ENCODE results near the gene CDHR5.
A peak's percentile ranks its signal among the peaks of the same experiment; 100 is the strongest.

Gene CDHR5

GRCh38 chr11:629237-629583 lies 4.5 kb upstream of the CDHR5 start:
- DNase-seq (ENCODE audit: extremely low spot score) = peak; percentile 69
- ChIA-PET CTCF (interaction anchor here (0.7 to 1.0 kb wide), 2 partner anchors 17 to 74 kb away, joined by 3 read pairs; no protein-coding TSS in a partner anchor), POLR2A (no interaction called here)
- TF ChIP-seq CTCF (IDR thresholded peaks at IDR 0.05; ENCODE audit: control extremely low read depth, extremely low read depth, low read depth, missing control alignments) = peak; percentile 23

GRCh38 chr11:628056-628455 lies 3.3 kb upstream of the CDHR5 start:
- no peak for TF ChIP-seq CTCF (IDR thresholded peaks at IDR 0.05; ENCODE audit: control extremely low read depth, extremely low read depth, low read depth, missing control alignments)
- ChIA-PET CTCF (interaction anchor here (1.4 kb wide), 1 partner anchor 71 kb away, joined by 3 read pairs; no protein-coding TSS in a partner anchor), POLR2A (no interaction called here)
- no peak for DNase-seq (ENCODE audit: extremely low spot score)

- no peak for TF ChIP-seq CTCF (IDR thresholded peaks at IDR 0.05; ENCODE audit: control extremely low read depth, extremely low read depth, low read depth, missing control alignments)
- no peak for DNase-seq (ENCODE audit: extremely low spot score)
- ChIA-PET CTCF (interaction anchor here (0.8 to 1.4 kb wide), 2 partner anchors 35 to 70 kb away, joined by 3 read pairs; no protein-coding TSS in a partner anchor), POLR2A (interaction anchor here (1.2 kb wide), 1 partner anchor 12 kb away, joined by 3 read pairs; the partner anchor contains the start of gene IRF7)
Observed at GRCh38 chr11:627308-627576, 2.5 kb upstream of the CDHR5 start.

GRCh38 chr11:626475-627307 lies 1.9 kb upstream of the CDHR5 start, which contains the start of gene SCT:
Gene SCT, minus strand, starts transcription at chr11:627181. Its CDS starts 38 bp downstream, at chr11:627143.
- no peak for TF ChIP-seq CTCF (IDR thresholded peaks at IDR 0.05; ENCODE audit: control extremely low read depth, extremely low read depth, low read depth, missing control alignments)
- ChIA-PET CTCF (interaction anchor here (0.8 to 1.4 kb wide), 2 partner anchors 36 to 70 kb away, joined by 3 read pairs; no protein-coding TSS in a partner anchor), POLR2A (interaction anchor here (0.6 to 1.2 kb wide), 2 partner anchors 11 to 131 kb away, joined by 3 to 4 read pairs; partner anchors contain the start of gene IRF7)
- no peak for DNase-seq (ENCODE audit: extremely low spot score)

GRCh38 chr11:625636-626268 lies 997 bp upstream of the CDHR5 start:
- POLR2A ChIA-PET = interaction anchor here (0.6 kb wide), 1 partner anchor 132 kb away, joined by 4 read pairs; no protein-coding TSS in a partner anchor
- CTCF ChIA-PET = no interaction called here
- DNase-seq (ENCODE audit: extremely low spot score) = no peak
- TF ChIP-seq CTCF (IDR thresholded peaks at IDR 0.05; ENCODE audit: control extremely low read depth, extremely low read depth, low read depth, missing control alignments) = no peak

GRCh38 chr11:623999-624704 lies 603 bp downstream of the CDHR5 start:
- ChIA-PET POLR2A (no interaction called here), CTCF (no interaction called here)
- no peak for DNase-seq (ENCODE audit: extremely low spot score)
- no peak for TF ChIP-seq CTCF (IDR thresholded peaks at IDR 0.05; ENCODE audit: control extremely low read depth, extremely low read depth, low read depth, missing control alignments)

Measured in GM10248 (cell line).